Stimulated activated CD4-positive, alpha-beta T cell treated with anti-CD3 and anti-CD28 coated beads, TNF-alpha, amount 100 ng/mL, for 24 hours (primary cell): ENCODE results near the gene NFATC3.
"Not testable (repeated sequence)": the region's sequence is repeated elsewhere in the genome, so short reads cannot be mapped to it uniquely, and the experiment has no call there.

Experiments used
- DNase-seq, 3 experiments: peaks; one replicate each; pipeline ENCODE4 v3.0.0-alpha.2; 2020; ENCODE audit warnings: low read depth in 3 of 3

NFATC3 gene

GRCh38 chr16:68088130-68088972 is 3.2 kb downstream of the NFATC3 start:
- DNase-seq, result no peak

DNA sequence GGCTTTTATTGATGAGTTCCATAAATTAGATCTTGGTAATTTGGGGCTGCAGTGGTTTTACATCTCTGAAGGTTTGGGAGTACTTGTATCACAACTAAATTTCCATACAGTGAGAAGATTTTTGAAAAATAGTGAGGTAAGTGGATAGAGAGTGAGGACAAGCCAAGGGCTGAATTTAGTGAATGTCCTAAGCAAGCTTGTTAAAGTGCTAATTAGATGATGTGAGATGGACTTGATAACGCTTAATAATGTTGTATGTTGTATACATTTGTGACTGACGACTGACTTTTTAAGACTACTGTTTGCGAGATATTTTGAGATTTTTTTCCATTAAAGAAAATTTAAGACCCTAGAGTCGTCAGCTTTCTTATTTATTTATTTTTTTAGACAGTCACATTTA is 3.9 kb downstream of the NFATC3 start:
- no peak for DNase-seq

- no peak for DNase-seq
Observed at GRCh38 chr16:68090130-68090529, 5.0 kb downstream of the NFATC3 start.

DNA sequence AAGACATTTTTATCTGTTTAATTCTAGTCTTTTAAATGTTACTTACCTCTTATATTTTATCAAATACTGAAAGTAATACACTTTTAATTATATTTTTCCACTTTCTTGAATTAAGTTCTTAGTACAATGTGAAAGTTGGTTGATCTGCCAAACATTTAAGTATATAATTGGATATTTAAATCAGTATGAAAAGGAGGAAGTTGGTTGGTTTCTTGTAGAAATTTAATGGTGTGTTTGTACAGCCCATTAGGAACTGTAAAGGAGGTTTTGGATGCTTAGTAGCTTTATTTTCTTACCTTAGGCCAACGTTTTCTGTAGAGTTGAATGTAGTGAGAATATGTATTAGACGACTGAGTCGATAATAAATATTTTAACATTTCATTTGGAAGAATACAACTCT is 5.4 kb downstream of the NFATC3 start:
- DNase-seq, result no peak

DNA sequence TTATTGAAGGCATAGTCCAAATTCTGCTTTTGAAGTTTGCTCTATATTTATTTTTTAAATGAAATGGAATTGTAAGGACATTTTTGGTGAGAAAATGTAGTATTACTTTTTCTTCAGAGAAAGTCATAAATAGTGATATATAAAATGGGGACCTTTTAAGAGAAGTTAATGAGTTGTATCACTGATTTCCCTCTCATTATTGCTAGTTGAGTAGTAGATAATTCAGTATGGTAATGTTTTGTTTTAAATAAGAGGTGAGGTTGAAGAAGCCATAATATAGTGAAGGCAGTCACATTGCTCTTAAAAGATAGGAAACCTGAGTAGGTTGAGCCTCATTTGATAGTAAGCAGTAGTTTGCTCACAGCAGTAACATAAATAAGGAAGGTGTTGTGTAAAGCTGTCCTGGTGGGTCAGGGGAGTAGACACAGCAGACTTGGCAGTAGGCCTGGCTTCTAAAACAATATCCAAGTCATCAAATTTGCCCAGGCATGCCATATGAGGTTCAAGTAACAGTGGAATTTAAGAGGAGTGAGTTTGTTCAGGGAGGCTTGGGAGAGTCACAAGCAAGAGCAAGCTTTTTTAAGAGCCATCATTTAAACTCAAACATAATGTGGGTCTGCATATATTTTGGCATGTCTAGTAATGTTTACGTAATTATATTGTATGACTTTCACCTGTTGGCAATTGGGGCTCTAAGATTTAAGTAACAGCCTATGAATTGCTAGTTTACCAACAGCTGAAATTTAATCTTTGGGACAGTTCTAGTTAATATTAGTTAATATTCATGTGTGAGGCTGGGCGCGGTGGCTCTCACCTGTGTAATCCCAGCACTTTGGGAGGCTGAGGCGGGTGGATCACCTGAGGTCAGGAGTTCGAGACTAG is 6.5 kb downstream of the NFATC3 start:
- no peak for DNase-seq

DNA sequence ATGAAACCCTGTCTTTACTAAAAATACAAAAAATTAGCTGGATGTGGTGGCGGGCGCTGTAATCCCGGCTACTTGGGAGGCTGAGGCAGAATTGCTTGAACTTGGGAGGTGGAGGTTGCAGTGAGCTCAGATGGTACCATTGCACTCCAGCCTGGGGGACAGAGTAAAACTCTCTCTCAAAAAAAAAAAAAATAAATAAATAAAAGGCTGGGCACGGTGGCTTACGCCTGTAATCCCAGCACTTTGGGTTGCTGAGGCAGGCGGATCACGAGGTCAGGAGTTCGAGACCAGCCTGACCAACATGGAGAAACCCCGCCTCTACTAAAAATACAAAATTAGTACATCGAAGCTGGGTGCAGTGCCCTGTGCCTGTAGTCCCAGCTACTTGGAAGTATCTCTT is 7.1 kb downstream of the NFATC3 start:
- not testable (repeated sequence) for DNase-seq

DNA sequence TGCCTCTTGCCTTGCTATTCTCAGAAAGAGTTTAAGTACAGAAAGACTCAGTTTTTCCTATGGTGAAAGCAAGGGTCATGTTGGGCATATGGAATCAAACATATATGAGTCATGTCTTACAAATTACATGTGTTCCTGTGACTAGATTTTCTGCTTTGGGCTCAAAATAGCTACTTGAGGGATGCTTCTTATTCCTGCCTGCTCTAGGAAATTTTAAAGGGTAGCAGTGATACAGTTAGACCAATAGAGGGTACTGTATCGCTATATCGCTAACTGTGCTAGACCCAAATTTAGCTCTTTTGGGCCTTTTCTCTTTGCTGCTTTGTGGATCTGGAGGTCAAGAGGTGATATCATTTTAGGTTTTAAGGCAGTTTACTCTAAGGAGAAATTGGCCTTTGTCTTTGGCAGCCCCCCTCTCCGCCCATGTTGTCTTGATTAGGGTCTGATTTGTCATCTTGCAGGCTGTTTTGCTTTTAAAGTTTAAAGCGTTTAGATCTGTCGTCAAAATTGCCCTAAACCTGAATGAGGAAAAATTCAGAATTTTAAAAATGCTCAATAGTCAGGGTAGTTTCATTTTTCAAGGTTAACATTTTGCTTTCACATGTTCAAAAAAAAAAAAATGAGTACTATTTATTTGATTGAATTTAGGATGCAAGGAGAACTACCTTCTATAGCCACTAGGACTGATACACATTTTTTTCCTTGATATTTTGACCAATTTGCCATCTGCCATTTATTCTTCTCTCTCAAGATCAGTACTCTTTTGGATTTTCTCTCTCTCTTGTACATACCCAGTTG is 8.8 kb downstream of the NFATC3 start:
- DNase-seq, result no peak

GRCh38 chr16:68094614-68094934 is 9.4 kb downstream of the NFATC3 start:
- DNase-seq, result no peak

- DNase-seq, result no peak
Observed at GRCh38 chr16:68096491-68096890, 11.3 kb downstream of the NFATC3 start.

DNA sequence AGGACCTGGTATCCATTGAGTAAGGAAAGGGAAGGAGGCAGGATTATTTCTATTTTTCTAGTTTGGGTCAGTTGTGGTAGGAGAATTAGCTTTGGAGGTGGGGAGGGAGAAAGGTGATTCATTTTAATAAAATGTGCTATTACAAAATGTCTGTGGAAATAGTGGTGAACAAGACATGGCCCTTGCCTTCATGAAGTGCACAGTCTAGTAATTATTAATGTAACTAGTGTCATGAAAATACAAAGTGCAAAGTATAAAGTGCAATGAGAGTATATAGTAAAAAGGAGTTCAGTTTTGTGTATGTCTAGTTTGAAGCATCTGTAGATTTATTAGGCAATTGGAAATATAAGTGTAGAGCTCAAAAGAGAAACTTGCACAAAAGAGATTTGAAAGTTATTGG is 11.9 kb downstream of the NFATC3 start:
- DNase-seq, result no peak

GRCh38 chr16:68097895-68098294 is 12.7 kb downstream of the NFATC3 start:
- no peak for DNase-seq

DNA sequence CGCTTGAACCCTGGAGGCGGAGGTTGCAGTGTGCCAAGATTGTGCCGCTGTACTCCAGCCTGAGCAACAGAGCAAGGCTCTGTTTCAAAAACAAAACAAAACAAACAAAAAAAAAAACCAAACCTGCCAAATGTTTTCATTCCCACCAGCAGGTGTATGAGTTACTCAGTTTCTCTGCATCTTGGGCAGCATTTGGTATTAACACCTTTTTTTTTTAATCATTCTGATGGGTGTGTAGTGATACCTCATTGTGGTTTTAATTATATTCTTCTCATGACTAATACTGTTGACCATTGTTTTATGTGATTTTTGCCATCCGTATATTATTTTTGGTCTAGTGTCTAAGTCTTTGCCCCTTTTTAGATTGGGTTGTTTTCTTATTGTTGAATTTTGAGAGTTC is 15.3 kb downstream of the NFATC3 start:
- DNase-seq, result no peak

DNA sequence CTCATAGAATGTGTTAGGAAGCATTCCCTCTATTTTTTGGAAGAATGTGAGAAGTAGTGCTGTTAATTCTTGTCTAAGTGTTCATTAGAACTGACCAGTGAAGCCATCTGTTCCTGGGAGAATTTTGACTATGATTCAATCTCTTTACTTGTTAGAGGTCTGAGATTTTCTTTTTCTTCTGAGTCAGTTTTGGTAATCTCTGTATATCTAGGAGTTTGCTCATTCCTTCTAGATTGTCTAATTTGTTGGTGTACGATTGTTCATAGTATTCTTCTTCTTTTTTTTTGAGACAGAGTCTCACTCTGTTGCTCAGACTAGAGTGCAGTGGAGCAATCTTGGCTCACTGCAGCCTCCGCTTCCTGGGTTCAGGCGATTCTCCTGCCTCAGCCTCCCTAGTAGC is 20.4 kb downstream of the NFATC3 start:
- no peak for DNase-seq

GRCh38 chr16:68107230-68107928 is 22.2 kb downstream of the NFATC3 start:
- not testable (repeated sequence) for DNase-seq

- DNase-seq, result not testable (repeated sequence)
Observed at GRCh38 chr16:68109156-68109555, 24.0 kb downstream of the NFATC3 start.

GRCh38 chr16:68110611-68111010 is 25.4 kb downstream of the NFATC3 start:
- not testable (repeated sequence) for DNase-seq

DNA sequence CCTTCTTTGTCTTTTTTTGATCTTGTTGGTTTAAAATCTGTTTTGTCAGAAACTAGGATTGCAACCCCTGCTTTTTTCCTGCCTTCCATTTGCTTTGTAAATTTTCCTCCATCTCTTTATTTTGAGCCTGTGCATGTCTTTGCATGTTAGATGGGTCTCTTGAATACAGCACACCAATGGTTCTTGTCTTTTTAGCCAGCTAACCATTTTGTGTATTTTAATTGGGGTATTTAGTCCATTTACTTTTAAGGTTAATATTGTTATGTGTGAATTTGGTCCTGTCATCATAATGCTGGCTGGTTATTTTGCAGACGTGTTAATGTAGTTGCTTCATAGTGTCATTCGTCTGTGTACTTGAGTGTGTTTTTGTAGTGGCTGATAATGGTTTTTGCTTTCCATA is 26.2 kb downstream of the NFATC3 start:
- no peak for DNase-seq

- no peak for DNase-seq
Observed at GRCh38 chr16:68113059-68113761, 28.0 kb downstream of the NFATC3 start.

DNA sequence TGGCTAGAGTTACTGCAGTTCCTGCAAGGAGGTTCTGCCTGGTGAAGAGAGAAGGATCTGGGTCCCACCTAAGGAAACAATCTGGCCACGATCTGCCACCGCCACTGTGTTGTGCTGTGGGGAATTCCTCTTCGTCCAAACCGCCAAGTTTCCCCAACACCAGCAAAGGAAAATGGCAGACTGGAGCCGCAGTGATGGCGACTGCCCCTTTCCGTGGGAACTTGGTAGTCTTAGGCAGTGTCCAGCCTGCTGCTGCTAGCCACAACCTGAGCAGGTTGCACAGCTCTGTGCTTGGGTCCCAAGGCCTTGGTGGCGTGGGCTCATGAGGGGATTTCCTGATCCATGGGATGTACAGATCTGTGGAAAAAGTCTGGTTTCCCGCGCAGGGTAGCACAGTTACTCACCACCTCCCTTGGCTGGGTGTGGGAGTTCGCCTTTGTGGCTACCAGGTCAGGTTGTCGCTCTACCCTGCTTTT is 28.6 kb downstream of the NFATC3 start:
- no peak for DNase-seq

GRCh38 chr16:68114939-68115338 is 29.8 kb downstream of the NFATC3 start:
- not testable (repeated sequence) for DNase-seq

GRCh38 chr16:68115851-68116250 is 30.7 kb downstream of the NFATC3 start:
- no peak for DNase-seq
